ENCODE data around the gene TBC1D4. TPM values are rescaled to one million over a fixed set of nuclear protein-coding genes. Genes with fewer than 3 reads are reported as not detected.

Gene TBC1D4
- total and polyA plus RNA-seq, 2 experiments from 2014 or later: 18.7 to 38.2 TPM

DNA sequence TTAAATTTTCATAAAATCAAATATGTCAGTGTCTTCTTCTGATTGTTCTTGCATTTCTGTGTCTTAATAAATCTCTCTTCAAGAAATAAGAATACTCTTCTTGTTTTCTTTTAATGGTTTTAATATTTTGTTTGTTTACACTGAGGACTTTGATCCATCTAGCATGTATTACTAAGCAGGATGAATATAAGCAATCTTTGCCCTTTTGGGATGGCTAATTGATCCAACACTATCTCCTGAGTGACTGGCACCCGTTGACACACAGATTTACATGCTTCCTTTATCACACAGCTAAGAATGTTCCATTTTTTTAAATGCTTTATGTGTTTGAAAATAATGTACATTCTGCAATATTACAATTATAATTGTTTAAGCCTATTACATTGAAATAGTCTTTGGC, 134.5 kb downstream of the TBC1D4 start (continued):
- TF ChIP-seq CREB1 (CRISPR knock-in tag; IDR thresholded peaks at IDR 0.05; ENCODE audit: low read depth): no peak
- no peak for TF ChIP-seq NANOG (IDR thresholded peaks at IDR 0.05; ENCODE audit: borderline replicate concordance)
- TF ChIP-seq, protein P1, sequence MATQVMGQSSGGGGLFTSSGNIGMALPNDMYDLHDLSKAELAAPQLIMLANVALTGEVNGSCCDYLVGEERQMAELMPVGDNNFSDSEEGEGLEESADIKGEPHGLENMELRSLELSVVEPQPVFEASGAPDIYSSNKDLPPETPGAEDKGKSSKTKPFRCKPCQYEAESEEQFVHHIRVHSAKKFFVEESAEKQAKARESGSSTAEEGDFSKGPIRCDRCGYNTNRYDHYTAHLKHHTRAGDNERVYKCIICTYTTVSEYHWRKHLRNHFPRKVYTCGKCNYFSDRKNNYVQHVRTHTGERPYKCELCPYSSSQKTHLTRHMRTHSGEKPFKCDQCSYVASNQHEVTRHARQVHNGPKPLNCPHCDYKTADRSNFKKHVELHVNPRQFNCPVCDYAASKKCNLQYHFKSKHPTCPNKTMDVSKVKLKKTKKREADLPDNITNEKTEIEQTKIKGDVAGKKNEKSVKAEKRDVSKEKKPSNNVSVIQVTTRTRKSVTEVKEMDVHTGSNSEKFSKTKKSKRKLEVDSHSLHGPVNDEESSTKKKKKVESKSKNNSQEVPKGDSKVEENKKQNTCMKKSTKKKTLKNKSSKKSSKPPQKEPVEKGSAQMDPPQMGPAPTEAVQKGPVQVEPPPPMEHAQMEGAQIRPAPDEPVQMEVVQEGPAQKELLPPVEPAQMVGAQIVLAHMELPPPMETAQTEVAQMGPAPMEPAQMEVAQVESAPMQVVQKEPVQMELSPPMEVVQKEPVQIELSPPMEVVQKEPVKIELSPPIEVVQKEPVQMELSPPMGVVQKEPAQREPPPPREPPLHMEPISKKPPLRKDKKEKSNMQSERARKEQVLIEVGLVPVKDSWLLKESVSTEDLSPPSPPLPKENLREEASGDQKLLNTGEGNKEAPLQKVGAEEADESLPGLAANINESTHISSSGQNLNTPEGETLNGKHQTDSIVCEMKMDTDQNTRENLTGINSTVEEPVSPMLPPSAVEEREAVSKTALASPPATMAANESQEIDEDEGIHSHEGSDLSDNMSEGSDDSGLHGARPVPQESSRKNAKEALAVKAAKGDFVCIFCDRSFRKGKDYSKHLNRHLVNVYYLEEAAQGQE (IDR thresholded peaks at IDR 0.05; ENCODE audit: unreplicated experiment): no peak
- TF ChIP-seq ZNF331 (CRISPR knock-in tag; IDR thresholded peaks at IDR 0.05; ENCODE audit: low read depth): no peak

DNA sequence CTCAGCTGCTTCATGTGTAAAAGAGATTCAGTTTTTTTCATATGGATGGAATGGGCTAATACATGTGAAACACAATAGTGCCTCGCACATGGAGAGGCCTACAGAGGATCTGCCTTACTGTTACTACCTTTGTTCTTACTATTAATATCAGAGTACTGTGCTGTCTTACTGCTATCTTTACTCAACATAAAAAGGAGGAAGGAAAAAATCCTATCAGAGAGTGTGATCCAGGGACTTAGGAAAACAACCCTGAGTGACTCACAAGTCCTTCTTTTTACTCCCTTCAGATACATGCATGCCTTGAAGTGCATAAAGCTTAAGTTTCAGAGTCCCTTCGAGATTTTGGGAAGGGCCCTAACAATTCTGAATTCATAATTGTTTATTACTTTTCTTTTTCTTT, 136.8 kb downstream of the TBC1D4 start:
- Mint-ChIP-seq H3K36me3 (ENCODE audit: low read depth) (peaks cover 26% of the 10 kb centered on the region; the same call in 2 of the 3 replicates), H3K4me3 (no peak overlapping the region), H3K4me1 (no peaks in the 10 kb centered on the region), H3K27ac (no peak overlapping the region), H3K27me3 (ENCODE audit: insufficient read depth, low read depth, poor library complexity) (no peaks in the 10 kb centered on the region), H3K9me3 (no peaks in the 10 kb centered on the region)
- Histone ChIP-seq H4K20me1 (replicated peaks; ENCODE audit: insufficient read depth) (no peaks in the 10 kb centered on the region), H3K4me3 (no peak overlapping the region), H3K4me2 (no peak overlapping the region), H3F3A (replicated peaks; ENCODE audit: low read depth) (no peaks in the 10 kb centered on the region), H2AFZ (no peak overlapping the region), H3K36me3 (ENCODE audit: insufficient read depth) (peaks cover under 1% of the 10 kb centered on the region; the same call in 1 of the 2 replicates), H3K9me2 (ENCODE audit: insufficient read depth) (no peaks in the 10 kb centered on the region), H3K27me3 (ENCODE audit: insufficient read depth) (no peaks in the 10 kb centered on the region), H3K4me1 (ENCODE audit: insufficient read depth) (no peaks in the 10 kb centered on the region), H3K79me2 (replicated peaks; ENCODE audit: insufficient read depth) (no peaks in the 10 kb centered on the region), H3K27ac (ENCODE audit: low read depth) (no peak overlapping the region)
- DNase-seq (ENCODE audit: low spot score) (no peak), ATAC-seq (no peak)
- TF ChIP-seq, protein P2, sequence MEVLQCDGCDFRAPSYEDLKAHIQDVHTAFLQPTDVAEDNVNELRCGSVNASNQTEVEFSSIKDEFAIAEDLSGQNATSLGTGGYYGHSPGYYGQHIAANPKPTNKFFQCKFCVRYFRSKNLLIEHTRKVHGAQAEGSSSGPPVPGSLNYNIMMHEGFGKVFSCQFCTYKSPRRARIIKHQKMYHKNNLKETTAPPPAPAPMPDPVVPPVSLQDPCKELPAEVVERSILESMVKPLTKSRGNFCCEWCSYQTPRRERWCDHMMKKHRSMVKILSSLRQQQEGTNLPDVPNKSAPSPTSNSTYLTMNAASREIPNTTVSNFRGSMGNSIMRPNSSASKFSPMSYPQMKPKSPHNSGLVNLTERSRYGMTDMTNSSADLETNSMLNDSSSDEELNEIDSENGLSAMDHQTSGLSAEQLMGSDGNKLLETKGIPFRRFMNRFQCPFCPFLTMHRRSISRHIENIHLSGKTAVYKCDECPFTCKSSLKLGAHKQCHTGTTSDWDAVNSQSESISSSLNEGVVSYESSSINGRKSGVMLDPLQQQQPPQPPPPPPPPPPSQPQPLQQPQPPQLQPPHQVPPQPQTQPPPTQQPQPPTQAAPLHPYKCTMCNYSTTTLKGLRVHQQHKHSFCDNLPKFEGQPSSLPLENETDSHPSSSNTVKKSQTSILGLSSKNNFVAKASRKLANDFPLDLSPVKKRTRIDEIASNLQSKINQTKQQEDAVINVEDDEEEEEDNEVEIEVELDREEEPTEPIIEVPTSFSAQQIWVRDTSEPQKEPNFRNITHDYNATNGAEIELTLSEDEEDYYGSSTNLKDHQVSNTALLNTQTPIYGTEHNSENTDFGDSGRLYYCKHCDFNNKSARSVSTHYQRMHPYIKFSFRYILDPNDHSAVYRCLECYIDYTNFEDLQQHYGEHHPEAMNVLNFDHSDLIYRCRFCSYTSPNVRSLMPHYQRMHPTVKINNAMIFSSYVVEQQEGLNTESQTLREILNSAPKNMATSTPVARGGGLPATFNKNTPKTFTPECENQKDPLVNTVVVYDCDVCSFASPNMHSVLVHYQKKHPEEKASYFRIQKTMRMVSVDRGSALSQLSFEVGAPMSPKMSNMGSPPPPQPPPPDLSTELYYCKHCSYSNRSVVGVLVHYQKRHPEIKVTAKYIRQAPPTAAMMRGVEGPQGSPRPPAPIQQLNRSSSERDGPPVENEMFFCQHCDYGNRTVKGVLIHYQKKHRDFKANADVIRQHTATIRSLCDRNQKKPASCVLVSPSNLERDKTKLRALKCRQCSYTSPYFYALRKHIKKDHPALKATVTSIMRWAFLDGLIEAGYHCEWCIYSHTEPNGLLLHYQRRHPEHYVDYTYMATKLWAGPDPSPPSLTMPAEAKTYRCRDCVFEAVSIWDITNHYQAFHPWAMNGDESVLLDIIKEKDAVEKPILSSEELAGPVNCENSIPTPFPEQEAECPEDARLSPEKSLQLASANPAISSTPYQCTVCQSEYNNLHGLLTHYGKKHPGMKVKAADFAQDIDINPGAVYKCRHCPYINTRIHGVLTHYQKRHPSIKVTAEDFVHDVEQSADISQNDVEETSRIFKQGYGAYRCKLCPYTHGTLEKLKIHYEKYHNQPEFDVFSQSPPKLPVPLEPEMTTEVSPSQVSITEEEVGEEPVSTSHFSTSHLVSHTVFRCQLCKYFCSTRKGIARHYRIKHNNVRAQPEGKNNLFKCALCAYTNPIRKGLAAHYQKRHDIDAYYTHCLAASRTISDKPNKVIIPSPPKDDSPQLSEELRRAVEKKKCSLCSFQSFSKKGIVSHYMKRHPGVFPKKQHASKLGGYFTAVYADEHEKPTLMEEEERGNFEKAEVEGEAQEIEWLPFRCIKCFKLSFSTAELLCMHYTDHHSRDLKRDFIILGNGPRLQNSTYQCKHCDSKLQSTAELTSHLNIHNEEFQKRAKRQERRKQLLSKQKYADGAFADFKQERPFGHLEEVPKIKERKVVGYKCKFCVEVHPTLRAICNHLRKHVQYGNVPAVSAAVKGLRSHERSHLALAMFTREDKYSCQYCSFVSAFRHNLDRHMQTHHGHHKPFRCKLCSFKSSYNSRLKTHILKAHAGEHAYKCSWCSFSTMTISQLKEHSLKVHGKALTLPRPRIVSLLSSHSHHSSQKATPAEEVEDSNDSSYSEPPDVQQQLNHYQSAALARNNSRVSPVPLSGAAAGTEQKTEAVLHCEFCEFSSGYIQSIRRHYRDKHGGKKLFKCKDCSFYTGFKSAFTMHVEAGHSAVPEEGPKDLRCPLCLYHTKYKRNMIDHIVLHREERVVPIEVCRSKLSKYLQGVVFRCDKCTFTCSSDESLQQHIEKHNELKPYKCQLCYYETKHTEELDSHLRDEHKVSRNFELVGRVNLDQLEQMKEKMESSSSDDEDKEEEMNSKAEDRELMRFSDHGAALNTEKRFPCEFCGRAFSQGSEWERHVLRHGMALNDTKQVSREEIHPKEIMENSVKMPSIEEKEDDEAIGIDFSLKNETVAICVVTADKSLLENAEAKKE (CRISPR knock-in tag; IDR thresholded peaks at IDR 0.05): no peak
- no peak for TF ChIP-seq STAT1 (IDR thresholded peaks at IDR 0.05; ENCODE audit: unreplicated experiment)
- no peak for TF ChIP-seq NANOG (IDR thresholded peaks at IDR 0.05; ENCODE audit: borderline replicate concordance)
- TF ChIP-seq ZNF331 (CRISPR knock-in tag; IDR thresholded peaks at IDR 0.05; ENCODE audit: low read depth): no peak
- TF ChIP-seq, protein P1 (IDR thresholded peaks at IDR 0.05; ENCODE audit: unreplicated experiment): no peak
- TF ChIP-seq POLR2AphosphoS5 (IDR thresholded peaks at IDR 0.05; ENCODE audit: low read depth): no peak
- TF ChIP-seq JUNB (IDR thresholded peaks at IDR 0.05; ENCODE audit: unreplicated experiment): no peak
- TF ChIP-seq, protein P3, sequence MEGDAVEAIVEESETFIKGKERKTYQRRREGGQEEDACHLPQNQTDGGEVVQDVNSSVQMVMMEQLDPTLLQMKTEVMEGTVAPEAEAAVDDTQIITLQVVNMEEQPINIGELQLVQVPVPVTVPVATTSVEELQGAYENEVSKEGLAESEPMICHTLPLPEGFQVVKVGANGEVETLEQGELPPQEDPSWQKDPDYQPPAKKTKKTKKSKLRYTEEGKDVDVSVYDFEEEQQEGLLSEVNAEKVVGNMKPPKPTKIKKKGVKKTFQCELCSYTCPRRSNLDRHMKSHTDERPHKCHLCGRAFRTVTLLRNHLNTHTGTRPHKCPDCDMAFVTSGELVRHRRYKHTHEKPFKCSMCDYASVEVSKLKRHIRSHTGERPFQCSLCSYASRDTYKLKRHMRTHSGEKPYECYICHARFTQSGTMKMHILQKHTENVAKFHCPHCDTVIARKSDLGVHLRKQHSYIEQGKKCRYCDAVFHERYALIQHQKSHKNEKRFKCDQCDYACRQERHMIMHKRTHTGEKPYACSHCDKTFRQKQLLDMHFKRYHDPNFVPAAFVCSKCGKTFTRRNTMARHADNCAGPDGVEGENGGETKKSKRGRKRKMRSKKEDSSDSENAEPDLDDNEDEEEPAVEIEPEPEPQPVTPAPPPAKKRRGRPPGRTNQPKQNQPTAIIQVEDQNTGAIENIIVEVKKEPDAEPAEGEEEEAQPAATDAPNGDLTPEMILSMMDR (conservative IDR thresholded peaks at IDR 0.05; ENCODE audit: low read depth in 2 of 2): no peak
- no peak for TF ChIP-seq EZH2 (IDR thresholded peaks at IDR 0.05; ENCODE audit: low read depth, unreplicated experiment)
